GM19455 (cell line): Measurements from ENCODE around the gene EMC9.
"Not testable (repeated sequence)": the region's sequence is repeated elsewhere in the genome, so short reads cannot be mapped to it uniquely, and the experiment has no call there.

ENCODE experiments used
- ATAC-seq: cut with Tn5 transposase; IDR thresholded peaks from one replicate; pipeline ENCODE4 v1.9.1; 2021; ENCODE audit not compliant: unreplicated experiment

The EMC9 gene

GRCh38 chr14:24110523-24110922 is 30.9 kb downstream of the EMC9 start:
- ATAC-seq: no peak

GRCh38 chr14:24110060-24110459 is 31.3 kb downstream of the EMC9 start:
- no peak for ATAC-seq

- peak; percentile 38 for ATAC-seq
Observed at GRCh38 chr14:24108336-24108874, 33.0 kb downstream of the EMC9 start.

- no peak for ATAC-seq
Observed at GRCh38 chr14:24106672-24107271, 34.6 kb downstream of the EMC9 start.

GRCh38 chr14:24105609-24106239 is 35.7 kb downstream of the EMC9 start:
- ATAC-seq: not testable (repeated sequence)

- no peak for ATAC-seq
Observed at GRCh38 chr14:24103451-24103850, 37.9 kb downstream of the EMC9 start.

- ATAC-seq: no peak
Observed at GRCh38 chr14:24102357-24103048, 38.9 kb downstream of the EMC9 start.

- ATAC-seq: no peak
Observed at GRCh38 chr14:24100982-24101494, 40.4 kb downstream of the EMC9 start.

GRCh38 chr14:24100197-24100981 is 41.0 kb downstream of the EMC9 start:
- ATAC-seq: no peak

- no peak for ATAC-seq
Observed at GRCh38 chr14:24098927-24099813, 42.2 kb downstream of the EMC9 start.

GRCh38 chr14:24098229-24098926 is 43.0 kb downstream of the EMC9 start:
- no peak for ATAC-seq

- ATAC-seq: no peak
Observed at GRCh38 chr14:24096545-24097181, 44.7 kb downstream of the EMC9 start.

- peak; percentile 61 for ATAC-seq
Observed at GRCh38 chr14:24095271-24096068, 45.9 kb downstream of the EMC9 start.

- no peak for ATAC-seq
Observed at GRCh38 chr14:24094841-24095270, 46.5 kb downstream of the EMC9 start.

- ATAC-seq: peak; percentile 51
Observed at GRCh38 chr14:24093901-24094840, 47.2 kb downstream of the EMC9 start, which contains the start of gene PCK2. PCK2 (plus strand) TSS chr14:24094311; CDS start chr14:24094406, 95 bp downstream.

- no peak for ATAC-seq
Observed at GRCh38 chr14:24093207-24093900, 48.0 kb downstream of the EMC9 start.
